ENCODE measurements around the gene YIF1B.
A peak's percentile ranks its signal among the peaks of the same experiment; 100 is the strongest.

YIF1B gene

DNA sequence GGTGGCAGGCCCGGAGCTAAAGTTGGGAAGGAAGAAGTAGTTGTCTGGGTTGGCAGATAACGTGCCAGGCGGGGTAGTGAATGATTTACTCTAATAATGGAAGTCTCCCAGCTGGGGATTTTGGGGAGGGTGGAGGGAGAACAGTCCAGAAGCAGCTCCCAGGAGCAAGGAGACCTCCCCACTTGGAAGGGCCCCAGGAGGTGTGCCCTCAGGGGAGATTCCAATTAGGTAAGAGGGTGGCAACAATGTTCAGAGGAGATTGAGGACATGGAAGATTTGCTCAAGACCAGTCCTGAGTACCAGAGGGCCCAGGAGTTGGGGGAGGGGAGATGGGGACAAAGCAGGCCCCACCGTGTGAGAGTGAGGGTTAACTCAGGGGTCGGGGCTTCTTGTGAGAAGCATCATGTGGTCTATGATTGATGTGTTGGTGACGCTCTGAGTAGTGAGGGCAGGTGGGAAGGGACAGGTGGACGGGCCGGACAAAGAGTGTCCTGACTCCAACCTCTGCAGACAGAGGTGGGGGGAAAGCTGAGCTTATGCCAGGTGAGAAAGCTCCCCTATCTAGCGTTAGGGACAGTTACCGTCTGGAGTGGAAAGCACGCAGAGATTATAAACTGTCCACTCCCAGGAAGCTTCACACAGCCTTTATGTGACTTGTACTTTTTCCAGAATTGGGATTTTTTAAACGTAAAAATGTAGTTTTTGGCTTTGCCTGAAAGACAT is 47.8 kb downstream of the YIF1B start:
- no peaks in the 10 kb centered on the region for H3K36me3 ChIP-seq (replicated peaks; ENCODE audit: low read depth, low read length)
- peaks cover 3% of the 10 kb centered on the region for H4K20me1 ChIP-seq (ENCODE audit: insufficient read depth, low read length)
- peaks cover 20% of the 10 kb centered on the region for H3K4me1 ChIP-seq (ENCODE audit: low read length)
- H3K4me2 ChIP-seq (ENCODE audit: low read length), result no peak overlapping the region
- H3K79me2 ChIP-seq (ENCODE audit: low read length), result no peaks in the 10 kb centered on the region; the same call in 1 of the 2 replicates
- TF ChIP-seq, protein P1, sequence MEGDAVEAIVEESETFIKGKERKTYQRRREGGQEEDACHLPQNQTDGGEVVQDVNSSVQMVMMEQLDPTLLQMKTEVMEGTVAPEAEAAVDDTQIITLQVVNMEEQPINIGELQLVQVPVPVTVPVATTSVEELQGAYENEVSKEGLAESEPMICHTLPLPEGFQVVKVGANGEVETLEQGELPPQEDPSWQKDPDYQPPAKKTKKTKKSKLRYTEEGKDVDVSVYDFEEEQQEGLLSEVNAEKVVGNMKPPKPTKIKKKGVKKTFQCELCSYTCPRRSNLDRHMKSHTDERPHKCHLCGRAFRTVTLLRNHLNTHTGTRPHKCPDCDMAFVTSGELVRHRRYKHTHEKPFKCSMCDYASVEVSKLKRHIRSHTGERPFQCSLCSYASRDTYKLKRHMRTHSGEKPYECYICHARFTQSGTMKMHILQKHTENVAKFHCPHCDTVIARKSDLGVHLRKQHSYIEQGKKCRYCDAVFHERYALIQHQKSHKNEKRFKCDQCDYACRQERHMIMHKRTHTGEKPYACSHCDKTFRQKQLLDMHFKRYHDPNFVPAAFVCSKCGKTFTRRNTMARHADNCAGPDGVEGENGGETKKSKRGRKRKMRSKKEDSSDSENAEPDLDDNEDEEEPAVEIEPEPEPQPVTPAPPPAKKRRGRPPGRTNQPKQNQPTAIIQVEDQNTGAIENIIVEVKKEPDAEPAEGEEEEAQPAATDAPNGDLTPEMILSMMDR (IDR thresholded peaks at IDR 0.05; ENCODE audit: low read depth, low read length), result no peak
- no peak for TF ChIP-seq EZH2phosphoT487 (IDR thresholded peaks at IDR 0.05; ENCODE audit: low read depth)
- H3K4me3 ChIP-seq (ENCODE audit: low read length), result no peak overlapping the region
- H3K27ac ChIP-seq (ENCODE audit: low read length), result no peak overlapping the region
- no peaks in the 10 kb centered on the region for H3K27me3 ChIP-seq (ENCODE audit: low read depth, low read length)
- H2AFZ ChIP-seq (ENCODE audit: low read depth, low read length), result no peak overlapping the region
- no peaks in the 10 kb centered on the region for H3K9me3 ChIP-seq (ENCODE audit: insufficient read depth, low read length)
- H3K9ac ChIP-seq (ENCODE audit: low read length), result no peak overlapping the region

DNA sequence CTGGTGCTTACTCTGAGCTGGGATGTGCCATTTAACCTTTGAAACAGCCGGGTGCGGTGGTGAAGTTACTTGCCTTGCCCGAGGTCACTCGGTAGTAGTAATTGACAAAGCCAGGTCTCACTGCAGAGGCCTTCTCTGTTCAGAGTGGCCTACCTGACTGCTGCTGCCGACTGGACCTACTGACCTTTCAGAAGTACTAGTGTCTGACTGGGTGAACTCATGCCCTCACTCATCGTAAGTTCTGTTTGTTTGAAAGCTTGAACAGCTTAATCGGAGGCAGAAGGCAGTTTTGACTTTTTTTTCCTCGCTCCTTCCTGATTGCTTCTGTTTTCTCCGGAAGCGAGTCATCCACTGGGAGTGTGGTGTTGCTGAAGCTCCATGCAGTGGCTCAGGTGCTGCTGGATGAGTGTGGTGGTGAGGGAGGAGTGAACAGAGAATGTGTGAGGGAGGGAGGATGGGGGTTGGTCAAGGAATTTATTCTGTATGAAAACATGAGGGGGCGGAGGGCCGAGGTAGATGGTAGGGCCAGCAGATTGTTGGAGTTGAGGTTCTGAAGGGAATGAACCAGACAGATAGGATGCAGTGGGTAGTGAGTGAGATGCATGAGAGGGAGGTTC is 48.7 kb downstream of the YIF1B start:
- Histone ChIP-seq H3K27me3 (ENCODE audit: low read depth, low read length) (no peaks in the 10 kb centered on the region), H3K9me3 (ENCODE audit: insufficient read depth, low read length) (no peaks in the 10 kb centered on the region), H3K36me3 (replicated peaks; ENCODE audit: low read depth, low read length) (no peaks in the 10 kb centered on the region), H3K79me2 (ENCODE audit: low read length) (no peaks in the 10 kb centered on the region; the same call in 1 of the 2 replicates), H3K27ac (ENCODE audit: low read length) (no peak overlapping the region), H2AFZ (ENCODE audit: low read depth, low read length) (no peak overlapping the region), H3K4me2 (ENCODE audit: low read length) (no peak overlapping the region), H4K20me1 (ENCODE audit: insufficient read depth, low read length) (peaks cover 3% of the 10 kb centered on the region; the same call in 1 of the 2 replicates), H3K9ac (ENCODE audit: low read length) (no peak overlapping the region), H3K4me3 (ENCODE audit: low read length) (no peak overlapping the region), H3K4me1 (ENCODE audit: low read length) (peaks cover 23% of the 10 kb centered on the region)
- TF ChIP-seq EZH2phosphoT487 (IDR thresholded peaks at IDR 0.05; ENCODE audit: low read depth), result no peak
- TF ChIP-seq, protein P1 (IDR thresholded peaks at IDR 0.05; ENCODE audit: low read depth, low read length), result no peak

DNA sequence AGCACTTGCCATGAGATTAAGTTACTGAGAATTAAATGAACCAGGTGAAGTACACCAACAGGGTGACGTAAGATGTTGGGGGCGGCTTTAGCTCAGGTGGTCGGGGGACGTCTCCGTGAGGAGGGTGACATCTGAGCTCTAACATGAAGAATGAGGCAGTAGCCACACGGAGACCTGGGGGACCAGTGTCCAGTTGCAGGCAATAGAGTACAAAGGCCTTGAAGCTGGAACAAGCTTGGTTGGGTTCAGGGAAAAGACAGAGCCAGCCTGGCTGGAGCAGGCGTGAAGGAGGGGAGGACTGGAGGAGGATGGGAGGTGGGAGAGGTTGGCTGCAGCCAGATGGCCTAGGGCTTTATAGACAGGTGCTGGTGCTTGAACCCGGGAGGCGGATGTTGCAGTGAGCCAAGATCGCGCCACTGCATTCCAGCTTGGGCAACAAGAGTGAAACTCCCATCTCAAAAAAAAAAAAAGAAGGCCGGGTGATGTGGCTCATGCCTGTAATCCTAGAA is 49.8 kb downstream of the YIF1B start:
- H3K9ac ChIP-seq (ENCODE audit: low read length), result peak overlapping the region; percentile 66; the same call in 1 of the 2 replicates
- peaks cover 23% of the 10 kb centered on the region for H3K4me1 ChIP-seq (ENCODE audit: low read length)
- H3K4me2 ChIP-seq (ENCODE audit: low read length), result peak overlapping the region; percentile 94
- H3K36me3 ChIP-seq (replicated peaks; ENCODE audit: low read depth, low read length), result no peaks in the 10 kb centered on the region
- H4K20me1 ChIP-seq (ENCODE audit: insufficient read depth, low read length), result peaks cover 3% of the 10 kb centered on the region; the same call in 1 of the 2 replicates
- TF ChIP-seq, protein P1 (IDR thresholded peaks at IDR 0.05; ENCODE audit: low read depth, low read length), result no peak
- no peak for TF ChIP-seq EZH2phosphoT487 (IDR thresholded peaks at IDR 0.05; ENCODE audit: low read depth)
- no peaks in the 10 kb centered on the region for H3K9me3 ChIP-seq (ENCODE audit: insufficient read depth, low read length)
- peak overlapping the region; percentile 68 for H3K27ac ChIP-seq (ENCODE audit: low read length)
- no peaks in the 10 kb centered on the region; the same call in 1 of the 2 replicates for H3K79me2 ChIP-seq (ENCODE audit: low read length)
- H3K27me3 ChIP-seq (ENCODE audit: low read depth, low read length), result no peaks in the 10 kb centered on the region
- peak overlapping the region; percentile 83 for H3K4me3 ChIP-seq (ENCODE audit: low read length)
- no peak overlapping the region for H2AFZ ChIP-seq (ENCODE audit: low read depth, low read length)

DNA sequence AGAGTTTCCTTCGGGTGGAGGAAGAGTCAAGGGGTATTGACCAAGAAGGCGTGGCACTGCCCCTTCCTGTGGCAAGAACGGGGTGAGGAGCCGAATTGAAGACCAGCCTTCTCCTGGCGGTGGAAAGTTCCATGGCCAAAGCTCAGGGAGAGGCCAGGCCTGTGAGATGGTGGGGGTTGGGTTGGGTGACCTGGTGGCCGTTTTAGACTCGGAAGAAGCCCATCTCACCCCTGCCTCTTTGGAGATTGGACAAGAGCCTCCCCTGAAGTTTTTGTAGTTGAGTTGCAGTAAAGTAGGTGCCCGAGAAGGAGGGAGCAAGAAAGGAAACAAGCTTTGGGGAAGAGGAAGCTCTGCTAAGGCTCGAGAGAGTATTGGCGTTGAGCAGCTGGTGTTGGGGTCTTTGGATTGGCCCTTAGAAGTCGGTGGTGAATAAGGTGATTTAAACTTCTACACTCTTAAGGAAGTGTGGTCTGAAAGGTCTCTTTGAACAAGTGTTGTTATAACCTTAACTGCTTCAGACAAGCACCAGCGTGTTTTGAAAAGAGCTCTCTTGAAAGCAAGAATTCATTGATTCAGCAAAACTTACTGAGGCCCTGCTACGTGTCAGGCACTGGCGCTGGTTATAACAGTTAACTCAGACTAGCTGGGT is 50.4 kb downstream of the YIF1B start:
- Histone ChIP-seq H3K4me1 (ENCODE audit: low read length) (peaks cover 23% of the 10 kb centered on the region), H4K20me1 (ENCODE audit: insufficient read depth, low read length) (no peaks in the 10 kb centered on the region), H3K27ac (ENCODE audit: low read length) (peak overlapping the region; percentile 68), H3K36me3 (replicated peaks; ENCODE audit: low read depth, low read length) (no peaks in the 10 kb centered on the region), H3K4me3 (ENCODE audit: low read length) (peak overlapping the region; percentile 83), H3K27me3 (ENCODE audit: low read depth, low read length) (no peaks in the 10 kb centered on the region), H2AFZ (ENCODE audit: low read depth, low read length) (peak overlapping the region; percentile 79; the same call in 1 of the 2 replicates), H3K79me2 (ENCODE audit: low read length) (no peaks in the 10 kb centered on the region; the same call in 1 of the 2 replicates), H3K9ac (ENCODE audit: low read length) (peak overlapping the region; percentile 66), H3K4me2 (ENCODE audit: low read length) (peak overlapping the region; percentile 94), H3K9me3 (ENCODE audit: insufficient read depth, low read length) (no peaks in the 10 kb centered on the region)
- TF ChIP-seq, protein P1 (IDR thresholded peaks at IDR 0.05; ENCODE audit: low read depth, low read length), result no peak
- no peak for TF ChIP-seq EZH2phosphoT487 (IDR thresholded peaks at IDR 0.05; ENCODE audit: low read depth)
